ENCODE data around the gene NMRK1.

- TF ChIP-seq, protein P1, sequence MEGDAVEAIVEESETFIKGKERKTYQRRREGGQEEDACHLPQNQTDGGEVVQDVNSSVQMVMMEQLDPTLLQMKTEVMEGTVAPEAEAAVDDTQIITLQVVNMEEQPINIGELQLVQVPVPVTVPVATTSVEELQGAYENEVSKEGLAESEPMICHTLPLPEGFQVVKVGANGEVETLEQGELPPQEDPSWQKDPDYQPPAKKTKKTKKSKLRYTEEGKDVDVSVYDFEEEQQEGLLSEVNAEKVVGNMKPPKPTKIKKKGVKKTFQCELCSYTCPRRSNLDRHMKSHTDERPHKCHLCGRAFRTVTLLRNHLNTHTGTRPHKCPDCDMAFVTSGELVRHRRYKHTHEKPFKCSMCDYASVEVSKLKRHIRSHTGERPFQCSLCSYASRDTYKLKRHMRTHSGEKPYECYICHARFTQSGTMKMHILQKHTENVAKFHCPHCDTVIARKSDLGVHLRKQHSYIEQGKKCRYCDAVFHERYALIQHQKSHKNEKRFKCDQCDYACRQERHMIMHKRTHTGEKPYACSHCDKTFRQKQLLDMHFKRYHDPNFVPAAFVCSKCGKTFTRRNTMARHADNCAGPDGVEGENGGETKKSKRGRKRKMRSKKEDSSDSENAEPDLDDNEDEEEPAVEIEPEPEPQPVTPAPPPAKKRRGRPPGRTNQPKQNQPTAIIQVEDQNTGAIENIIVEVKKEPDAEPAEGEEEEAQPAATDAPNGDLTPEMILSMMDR (conservative IDR thresholded peaks at IDR 0.05; ENCODE audit: low read length): no peak
- no peak for TF ChIP-seq EZH2phosphoT487 (IDR thresholded peaks at IDR 0.05; ENCODE audit: borderline replicate concordance, low read depth, low read length)
These were observed 20.6 kb upstream of the NMRK1 start for GRCh38 chr9:75108571-75108970.
